Measurements from ENCODE around the gene CD80.

Gene CD80

DNA sequence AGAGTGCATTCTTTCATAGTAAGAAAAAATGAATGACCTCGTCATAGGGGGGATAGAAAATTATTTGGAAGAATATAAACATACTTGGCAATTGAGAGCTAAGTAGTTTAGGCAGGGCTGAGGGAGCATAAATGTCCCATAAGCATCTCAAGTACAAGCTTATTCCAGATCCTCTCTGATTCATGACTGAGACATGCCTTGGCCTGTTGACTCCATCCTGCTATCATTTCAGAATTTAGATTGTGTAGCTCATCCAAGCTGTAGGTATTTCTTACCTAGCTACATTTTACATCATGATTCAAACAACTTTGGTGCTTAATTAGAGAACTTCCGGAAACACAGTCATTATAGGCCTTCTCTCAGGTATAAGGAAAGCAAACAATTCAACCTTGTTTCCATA is 78.3 kb downstream of the CD80 start:
- no peak overlapping the region for H3K4me3 ChIP-seq (ENCODE audit: control insufficient read depth, low read depth, low read length)
- no peak for DNase-seq (ENCODE audit: low read depth)
- TF ChIP-seq, protein P1, sequence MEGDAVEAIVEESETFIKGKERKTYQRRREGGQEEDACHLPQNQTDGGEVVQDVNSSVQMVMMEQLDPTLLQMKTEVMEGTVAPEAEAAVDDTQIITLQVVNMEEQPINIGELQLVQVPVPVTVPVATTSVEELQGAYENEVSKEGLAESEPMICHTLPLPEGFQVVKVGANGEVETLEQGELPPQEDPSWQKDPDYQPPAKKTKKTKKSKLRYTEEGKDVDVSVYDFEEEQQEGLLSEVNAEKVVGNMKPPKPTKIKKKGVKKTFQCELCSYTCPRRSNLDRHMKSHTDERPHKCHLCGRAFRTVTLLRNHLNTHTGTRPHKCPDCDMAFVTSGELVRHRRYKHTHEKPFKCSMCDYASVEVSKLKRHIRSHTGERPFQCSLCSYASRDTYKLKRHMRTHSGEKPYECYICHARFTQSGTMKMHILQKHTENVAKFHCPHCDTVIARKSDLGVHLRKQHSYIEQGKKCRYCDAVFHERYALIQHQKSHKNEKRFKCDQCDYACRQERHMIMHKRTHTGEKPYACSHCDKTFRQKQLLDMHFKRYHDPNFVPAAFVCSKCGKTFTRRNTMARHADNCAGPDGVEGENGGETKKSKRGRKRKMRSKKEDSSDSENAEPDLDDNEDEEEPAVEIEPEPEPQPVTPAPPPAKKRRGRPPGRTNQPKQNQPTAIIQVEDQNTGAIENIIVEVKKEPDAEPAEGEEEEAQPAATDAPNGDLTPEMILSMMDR (IDR thresholded peaks at IDR 0.05; ENCODE audit: control insufficient read depth, insufficient read depth, low read depth, low read length, missing control alignments), result no peak
